A549 (cell line): ENCODE measurements around the gene ANP32E. TPM values are rescaled to one million over a fixed set of nuclear protein-coding genes. Genes with fewer than 3 reads are reported as not detected.
"Not testable (repeated sequence)": the region's sequence is repeated elsewhere in the genome, so short reads cannot be mapped to it uniquely, and the experiment has no call there.

Source experiments
- ATAC-seq, 2 experiments: fragments of 200-7000 bp in 1 of 2; fragments of >200 bp in 1 of 2; cut with Nextera tagmentation in 1 of 2; cut with Tn5 transposase in 1 of 2; 3 replicates each; pipeline versions ENCODE4 v1.8.0 to v1.9.1; 2018 to 2020; ENCODE audit warnings: mild to moderate bottlenecking in 1 of 2, moderate library complexity in 1 of 2
- CTCF ChIA-PET: fragments of 300-600 bp; sonication (Branson Sonifier 250); formaldehyde crosslinking; extraction: SDS; loops from one replicate; lab custom pipeline; 2021; ENCODE audit warnings: antibody characterized with exemption, inconsistent platforms; lab: Yijun Ruan, JAX
- POLR2A ChIA-PET: fragments of 350-600 bp; formaldehyde crosslinking; extraction: SDS; loops from one replicate; lab custom pipeline; 2021; ENCODE audit warnings: antibody characterized with exemption, inconsistent platforms; lab: Yijun Ruan, JAX
- DNase-seq, 2 experiments: peaks; one replicate each; pipeline versions ENCODE4 v3.0.0 to v3.0.0-alpha.2; 2011 to 2016; ENCODE audit warnings: low read depth in 1 of 2, low spot score in 1 of 2
- FAIRE-seq: peaks from 2 replicates; lab custom pipeline; 2011; peaks lifted over from hg19 to GRCh38; lab: Jason Lieb, UNC
- H3K27ac ChIP-seq, 2 experiments: fragments of >200 bp; sonication (Bioruptor Twin); formaldehyde crosslinking; 3 replicates each; pipeline ENCODE4 v1.5.1; 2016 to 2017
- H3K4me1 ChIP-seq: fragments of >200 bp; sonication (Bioruptor Twin); formaldehyde crosslinking; 3 replicates; pipeline ENCODE4 v1.6.1; 2016
- H3K4me2 ChIP-seq: fragments of >200 bp; sonication (Bioruptor Twin); formaldehyde crosslinking; 3 replicates; pipeline ENCODE4 v1.6.1; 2016
- H3K4me3 ChIP-seq: fragments of >200 bp; sonication (Bioruptor Twin); formaldehyde crosslinking; 3 replicates; pipeline ENCODE4 v1.5.1; 2016
- H3K9me3 ChIP-seq: fragments of >200 bp; sonication (Bioruptor Twin); formaldehyde crosslinking; 3 replicates; pipeline ENCODE4 v1.6.1; 2016
- BHLHE40 ChIP-seq: IDR thresholded peaks from 2 replicates; pipeline ENCODE4 v1.6.1; 2012; ENCODE audit warnings: low read depth, low read length, inconsistent platforms
- CEBPB ChIP-seq, 2 experiments: fragments of >200 bp in 1 of 2; sonication (Bioruptor Twin) in 1 of 2; formaldehyde crosslinking in 1 of 2; IDR thresholded peaks; 2 replicates each; pipeline ENCODE4 v1.6.1; 2012 to 2016
- CHD2 ChIP-seq: fragments of 150-350 bp; IDR thresholded peaks from 2 replicates; pipeline ENCODE4 v1.6.1; 2014; ENCODE audit warnings: low read length; ENCODE audit not compliant: partially characterized antibody
- CTCF ChIP-seq: fragments of >200 bp; sonication (Bioruptor Twin); formaldehyde crosslinking; IDR thresholded peaks from 3 replicates; pipeline ENCODE4 v1.5.1; 2016
- ELK1 ChIP-seq: fragments of 150-350 bp; IDR thresholded peaks from 2 replicates; pipeline ENCODE4 v1.6.1; 2014; ENCODE audit warnings: low read depth, mild to moderate bottlenecking, low read length
- EP300 ChIP-seq, 2 experiments: fragments of >200 bp; sonication (Bioruptor Twin); formaldehyde crosslinking; IDR thresholded peaks; 2 replicates in 1 of 2; 3 replicates in 1 of 2; pipeline ENCODE4 v1.6.1; 2016 to 2017
- HEYL ChIP-seq: fragments of 250-450 bp; sonication (Bioruptor Pico); IDR thresholded peaks from 2 replicates; pipeline ENCODE4 v1.8.0; 2021; ENCODE audit warnings: mild to moderate bottlenecking, moderate library complexity
- HOXA7 ChIP-seq: fragments of 250-450 bp; sonication (Bioruptor Pico); IDR thresholded peaks from 2 replicates; pipeline ENCODE4 v1.5.0; 2020; ENCODE audit warnings: mild to moderate bottlenecking, moderate library complexity
- JUN ChIP-seq, 2 experiments: fragments of >200 bp; sonication (Bioruptor Twin); formaldehyde crosslinking; IDR thresholded peaks; 2 replicates in 1 of 2; 3 replicates in 1 of 2; pipeline ENCODE4 v1.6.1; 2016 to 2017
- KDM1A ChIP-seq: fragments of 200-600 bp; sonication (generic); IDR thresholded peaks from 2 replicates; pipeline ENCODE4 v1.6.1; 2016; ENCODE audit warnings: low read depth, mild to moderate bottlenecking
- MAFK ChIP-seq: fragments of 450-650 bp; IDR thresholded peaks from 2 replicates; pipeline ENCODE4 v1.6.1; 2014; ENCODE audit not compliant: partially characterized antibody
- NFE2L2 ChIP-seq: fragments of 150-350 bp; conservative IDR thresholded peaks from 2 replicates; pipeline ENCODE4 v1.6.1; 2014; ENCODE audit warnings: low read length
- NPAS2 ChIP-seq: fragments of 250-450 bp; sonication (Bioruptor Pico); IDR thresholded peaks from 2 replicates; pipeline ENCODE4 v1.8.0; 2022; ENCODE audit warnings: mild to moderate bottlenecking, moderate library complexity, borderline replicate concordance
- POLR2A ChIP-seq: IDR thresholded peaks from 2 replicates; pipeline ENCODE4 v1.6.1; 2012; ENCODE audit warnings: mild to moderate bottlenecking, low read length
- RAD21 ChIP-seq, 2 experiments: fragments of >200 bp in 1 of 2; sonication (Bioruptor Twin) in 1 of 2; formaldehyde crosslinking in 1 of 2; IDR thresholded peaks in 1 of 2; conservative IDR thresholded peaks in 1 of 2; 2 replicates in 1 of 2; 3 replicates in 1 of 2; pipeline ENCODE4 v1.6.1; 2012 to 2018; ENCODE audit warnings: inconsistent platforms in 1 of 2
- RCOR1 ChIP-seq: fragments of 150-350 bp; IDR thresholded peaks from 2 replicates; pipeline ENCODE4 v1.6.1; 2014; ENCODE audit warnings: antibody characterized with exemption, low read length, low read depth
- RFX5 ChIP-seq: fragments of 450-650 bp; IDR thresholded peaks from 2 replicates; pipeline ENCODE4 v1.7.1; 2014; ENCODE audit warnings: antibody characterized with exemption, mild to moderate bottlenecking, moderate library complexity
- SMC3 ChIP-seq: fragments of >200 bp; sonication (Bioruptor Twin); formaldehyde crosslinking; IDR thresholded peaks from 3 replicates; pipeline ENCODE4 v1.6.1; 2018; ENCODE audit warnings: inconsistent platforms
- ZSCAN20 ChIP-seq: fragments of 250-450 bp; sonication (Bioruptor Pico); IDR thresholded peaks from 2 replicates; pipeline ENCODE4 v1.8.0; 2022; ENCODE audit warnings: mild to moderate bottlenecking, moderate library complexity
- WGBS: methylation state at CpG from one replicate; pipeline ENCODE4 v1.1.6; 2017; ENCODE audit errors: missing lambda C conversion rate; 5-methylcytosine and 5-hydroxymethylcytosine counted together
- polyA plus RNA-seq, 4 experiments: library from polyadenylated mRNA; depleted of rRNA in 3 of 4; stranded (reverse); fragments of >200 nt; fragmentation: RNase III in 1 of 4; extraction: RNeasy Plus Mini Kit Qiagen cat#74134 plus additional on column Dnase treatment in 1 of 4; gene quantifications; 2 replicates in 3 of 4; 3 replicates in 1 of 4; pipeline ENCODE4 v1.2.3, GENCODE V29; 2011 to 2017
- TF ChIP-seq, protein P1 (sequence below): fragments of 450-650 bp; IDR thresholded peaks from 2 replicates; pipeline ENCODE4 v1.6.1; 2014; ENCODE audit warnings: antibody characterized with exemption
- TF ChIP-seq, protein P2 (sequence below): fragments of 250-450 bp; sonication (Bioruptor Pico); IDR thresholded peaks from 2 replicates; pipeline ENCODE4 v1.5.0; 2020; ENCODE audit warnings: low read depth, mild to moderate bottlenecking, moderate library complexity

Gene ANP32E
- polyA plus RNA-seq, 2 of the 4 experiments (the other 2 are of a cell fraction) = 60.0 to 128 TPM

DNA sequence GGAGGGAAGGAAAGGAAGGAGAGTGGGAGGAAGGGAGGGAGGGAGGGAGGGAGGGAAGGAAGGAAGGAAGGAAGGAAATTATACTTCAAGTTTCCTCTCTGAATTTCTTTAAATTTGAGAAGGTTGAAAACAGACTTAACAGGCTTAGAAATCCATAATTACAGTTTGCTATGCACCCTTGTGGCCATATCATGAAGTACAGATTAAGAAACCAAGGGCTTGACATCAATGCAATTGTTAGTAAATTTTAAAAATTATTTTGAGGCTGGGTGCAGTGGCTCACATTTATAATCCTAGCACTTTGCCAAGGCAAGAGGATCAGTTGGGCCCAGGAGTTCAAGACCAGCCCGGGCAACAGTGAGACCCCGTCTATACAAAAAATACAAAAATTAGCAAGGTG, 14.4 kb downstream of the ANP32E start:
- Histone ChIP-seq H3K4me1 (no peaks in the 10 kb centered on the region), H3K9me3 (no peaks in the 10 kb centered on the region), H3K4me3 (no peak overlapping the region), H3K27ac (no peak overlapping the region), H3K4me2 (no peak overlapping the region)
- 22% methylated on average over 2 of the region's 2 CpGs for WGBS
- CTCF ChIA-PET = interaction anchor here (0.9 to 2.2 kb wide), 4 partner anchors 14 to 34 kb away, joined by 3 to 9 read pairs (median 7); no protein-coding TSS in a partner anchor
- POLR2A ChIA-PET = no interaction called here
- DNase-seq = peak; percentile 36 to 44
- FAIRE-seq = peak; percentile 18
- ATAC-seq = peak; percentile 62 to 76; a peak in 4 of 6 replicates
- TF ChIP-seq RAD21 (conservative IDR thresholded peaks at IDR 0.05 in 1 of 2, IDR thresholded peaks at IDR 0.05 in 1 of 2) = peak in 1 of 2 experiments; percentile 29; a peak in 2 of 5 replicates
- 0 out of 3 replicates have a peak, but pooled peaks have one; percentile 15 for TF ChIP-seq SMC3
- TF ChIP-seq HOXA7 (CRISPR knock-in tag) = no peak
- peak; percentile 41; the same call in 1 of the 3 replicates for TF ChIP-seq CTCF

DNA sequence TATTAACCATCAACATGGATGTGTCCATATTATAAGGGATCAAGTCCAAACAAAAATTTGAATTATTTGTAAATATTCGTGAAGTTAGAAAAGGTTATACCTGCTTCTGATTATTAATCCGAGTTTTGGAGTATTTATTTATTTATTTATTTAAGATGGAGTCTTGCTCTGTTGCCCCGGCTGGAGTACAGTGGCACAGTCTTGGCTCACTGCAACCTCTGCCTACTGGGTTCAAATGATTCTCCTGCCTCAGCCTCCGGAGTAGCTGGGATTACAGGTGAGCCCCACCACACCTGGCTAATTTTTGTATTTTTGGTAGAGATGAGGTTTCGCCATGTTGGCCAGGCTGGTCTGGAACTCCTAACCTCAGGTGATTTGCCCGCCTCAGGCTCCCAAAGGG, 20.1 kb downstream of the ANP32E start:
- CTCF ChIA-PET = interaction anchor here (0.6 to 2.3 kb wide), 2 partner anchors 29 to 319 kb away, joined by 3 to 9 read pairs; no protein-coding TSS in a partner anchor
- POLR2A ChIA-PET, FAIRE-seq, H3K4me3 ChIP-seq, H3K4me1 ChIP-seq, ATAC-seq, H3K4me2 ChIP-seq, H3K9me3 ChIP-seq, DNase-seq, H3K27ac ChIP-seq: not testable (repeated sequence)
- 92% methylated on average over 6 of the region's 6 CpGs for WGBS

DNA sequence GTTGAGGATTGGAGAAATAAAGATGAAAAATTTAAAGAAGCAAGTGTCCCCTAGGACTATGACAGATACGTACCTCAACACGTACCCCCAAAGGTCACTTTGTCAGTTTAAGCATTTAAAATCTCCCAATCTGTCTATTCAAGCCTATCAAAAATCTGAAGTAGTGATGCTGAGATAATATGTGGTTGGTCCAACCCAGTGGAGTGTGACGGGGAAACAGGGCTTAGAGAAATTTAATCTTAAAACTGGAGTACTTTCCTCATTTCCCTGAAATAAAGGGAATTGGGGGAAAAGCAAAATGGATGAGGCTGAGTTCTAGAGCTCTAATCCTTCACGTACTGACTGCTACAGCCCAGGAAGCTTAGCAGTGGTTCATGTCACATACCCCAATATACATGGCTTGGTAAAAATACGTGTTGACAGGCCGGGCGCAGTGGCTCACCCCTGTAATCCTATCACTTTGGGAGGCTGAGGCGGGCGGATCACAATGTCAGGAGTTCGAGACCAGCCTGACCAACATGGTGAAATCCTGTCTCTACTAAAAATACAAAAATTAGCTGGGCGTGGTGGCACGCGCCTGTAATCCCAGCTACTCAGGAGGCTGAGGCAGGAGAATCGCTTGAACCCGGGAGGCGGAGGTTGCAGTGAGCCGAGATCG, 21.7 kb downstream of the ANP32E start:
- ATAC-seq = peak in 1 of 2 experiments; percentile 45; a peak in 4 of 6 replicates
- Histone ChIP-seq H3K27ac (peak overlapping the region; percentile 71 to 86), H3K4me2 (peak overlapping the region; percentile 77), H3K4me3 (peak overlapping the region; percentile 42)
- WGBS = 84% methylated on average over 18 of the region's 18 CpGs
- FAIRE-seq, H3K9me3 ChIP-seq, POLR2A ChIA-PET, DNase-seq, H3K4me1 ChIP-seq: not testable (repeated sequence)
- CTCF ChIA-PET = interaction anchor here (1.2 to 2.3 kb wide), 2 partner anchors 27 to 106 kb away, joined by 3 to 9 read pairs; no protein-coding TSS in a partner anchor

DNA sequence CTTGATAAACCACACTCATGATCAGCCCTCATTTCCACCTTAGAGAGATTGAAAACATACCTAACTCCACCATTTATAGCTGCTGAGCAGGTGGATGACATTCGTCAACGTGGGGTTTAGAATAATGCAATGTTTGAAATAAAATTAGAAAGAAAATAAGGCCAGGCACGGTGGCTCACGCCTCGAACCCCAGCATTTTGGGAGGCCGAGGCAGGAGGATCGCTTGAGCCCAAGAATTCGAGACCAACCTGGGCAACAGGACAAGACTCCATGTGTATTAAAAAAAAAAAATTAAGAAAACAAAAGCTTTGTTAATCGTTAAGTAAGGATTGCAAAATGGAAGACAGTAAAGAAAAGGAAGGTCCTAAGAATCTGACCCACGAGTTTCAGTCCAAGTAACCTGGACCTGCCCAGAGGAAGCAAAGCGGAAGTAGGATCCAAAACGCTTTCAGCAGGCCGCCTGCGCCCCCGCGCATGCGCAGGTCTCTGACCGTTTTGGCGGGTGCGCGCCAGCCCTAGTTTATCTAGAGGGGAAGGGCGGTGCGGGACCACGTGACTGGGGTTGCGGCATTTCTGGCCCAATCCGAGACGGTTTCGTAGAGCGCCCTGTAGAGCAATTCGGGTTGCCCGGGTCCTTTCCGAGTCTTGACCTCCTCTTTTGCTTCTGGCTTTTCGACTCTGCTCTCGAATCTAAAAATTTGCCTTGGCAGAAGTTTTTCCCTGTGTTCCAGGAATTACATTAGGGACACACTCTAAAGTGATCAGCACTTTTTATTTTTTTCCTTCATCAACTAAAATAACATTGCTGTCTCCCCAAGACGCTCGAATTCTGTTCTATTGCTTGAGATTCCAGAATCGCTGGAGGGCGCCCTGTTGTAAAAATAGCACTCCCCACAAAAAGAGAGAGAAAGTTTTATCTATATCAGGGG, 22.5 kb downstream of the ANP32E start:
- POLR2A ChIA-PET = no interaction called here
- ATAC-seq (peak; percentile 100), DNase-seq (peak; percentile 98), FAIRE-seq (peak; percentile 94)
- Histone ChIP-seq H3K9me3 (no peaks in the 10 kb centered on the region), H3K4me2 (peak overlapping the region; percentile 77), H3K4me3 (peak overlapping the region; percentile 42), H3K27ac (peak overlapping the region; percentile 71 to 86), H3K4me1 (peaks cover 8% of the 10 kb centered on the region; the same call in 1 of the 3 replicates)
- WGBS = 17% methylated on average over 38 of the region's 38 CpGs
- CTCF ChIA-PET = interaction anchor here (0.6 to 2.3 kb wide), 5 partner anchors 10 to 117 kb away, joined by 3 to 9 read pairs (median 4); no protein-coding TSS in a partner anchor
- TF ChIP-seq JUN (IDR thresholded peaks at IDR 0.05) (peak in 1 of 2 experiments; percentile 46; a peak in 2 of 5 replicates), CHD2 (no peak), POLR2A (peak; percentile 18; the same call in 1 of the 2 replicates), RFX5 (0 out of 2 replicates have a peak, but pooled peaks have one; percentile 19), HEYL (0 out of 2 replicates have a peak, but pooled peaks have one; percentile 16), NPAS2 (CRISPR knock-in tag) (no peak), RCOR1 (no peak), RAD21 (conservative IDR thresholded peaks at IDR 0.05 in 1 of 2, IDR thresholded peaks at IDR 0.05 in 1 of 2) (peak; percentile 38 to 47), NFE2L2 (no peak), ELK1 (no peak), MAFK (no peak), BHLHE40 (no peak; the same call in 1 of the 2 replicates), ZSCAN20 (CRISPR knock-in tag) (no peak), CEBPB (IDR thresholded peaks at IDR 0.05) (peak in 1 of 2 experiments; percentile 5; a peak in 1 of 4 replicates), KDM1A (no peak), EP300 (IDR thresholded peaks at IDR 0.05) (no peak)
- TF ChIP-seq, protein P1, sequence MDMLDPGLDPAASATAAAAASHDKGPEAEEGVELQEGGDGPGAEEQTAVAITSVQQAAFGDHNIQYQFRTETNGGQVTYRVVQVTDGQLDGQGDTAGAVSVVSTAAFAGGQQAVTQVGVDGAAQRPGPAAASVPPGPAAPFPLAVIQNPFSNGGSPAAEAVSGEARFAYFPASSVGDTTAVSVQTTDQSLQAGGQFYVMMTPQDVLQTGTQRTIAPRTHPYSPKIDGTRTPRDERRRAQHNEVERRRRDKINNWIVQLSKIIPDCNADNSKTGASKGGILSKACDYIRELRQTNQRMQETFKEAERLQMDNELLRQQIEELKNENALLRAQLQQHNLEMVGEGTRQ = peak; percentile 96
- TF ChIP-seq, protein P2, sequence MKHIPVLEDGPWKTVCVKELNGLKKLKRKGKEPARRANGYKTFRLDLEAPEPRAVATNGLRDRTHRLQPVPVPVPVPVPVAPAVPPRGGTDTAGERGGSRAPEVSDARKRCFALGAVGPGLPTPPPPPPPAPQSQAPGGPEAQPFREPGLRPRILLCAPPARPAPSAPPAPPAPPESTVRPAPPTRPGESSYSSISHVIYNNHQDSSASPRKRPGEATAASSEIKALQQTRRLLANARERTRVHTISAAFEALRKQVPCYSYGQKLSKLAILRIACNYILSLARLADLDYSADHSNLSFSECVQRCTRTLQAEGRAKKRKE (CRISPR knock-in tag) = 0 out of 2 replicates have a peak, but pooled peaks have one; percentile 39
